NT2/D1 (cell line): ENCODE results near the gene ZCCHC4.

Experiments
- SUZ12 ChIP-seq: IDR thresholded peaks from 2 replicates; pipeline ENCODE4 v1.6.1; 2011; ENCODE audit not compliant: insufficient read length, insufficient read depth; ENCODE audit errors: extremely low read depth
- ZNF274 ChIP-seq: IDR thresholded peaks from 2 replicates; pipeline ENCODE4 v1.6.1; 2011; ENCODE audit warnings: mild to moderate bottlenecking, low read depth, low read length

DNA sequence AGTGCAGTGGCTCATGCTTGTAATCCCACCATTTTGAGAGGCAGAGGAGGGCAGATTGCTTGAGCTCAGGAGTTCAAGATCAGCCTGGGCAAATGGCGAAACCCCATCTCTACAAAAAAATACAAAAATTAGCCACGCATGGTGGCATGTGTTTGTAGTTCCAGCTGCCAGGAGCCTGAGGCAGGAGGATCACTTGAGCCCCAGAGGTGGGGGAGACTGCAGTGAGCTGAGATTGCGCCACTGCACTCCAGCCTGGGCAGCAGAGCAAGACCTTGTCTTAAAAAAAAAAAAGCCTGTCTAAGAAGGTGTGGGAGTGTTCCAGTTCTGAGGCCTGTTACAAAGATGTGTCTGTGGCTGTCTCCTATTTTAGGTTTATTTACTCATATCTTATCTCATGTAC is 40.7 kb upstream of the ZCCHC4 start:
- TF ChIP-seq SUZ12, result no peak
- no peak for TF ChIP-seq ZNF274
